Loucy (cell line): ENCODE measurements around the gene MT4.

ENCODE experiments used
- EZH2phosphoT487 ChIP-seq: fragments of 200-600 bp; IDR thresholded peaks from 2 replicates; pipeline ENCODE4 v1.6.1; 2018; ENCODE audit warnings: antibody characterized with exemption, mild to moderate bottlenecking, moderate library complexity, borderline replicate concordance
- TF ChIP-seq, protein P1 (sequence below): fragments of 200-600 bp; sonication (generic); conservative IDR thresholded peaks from 2 replicates; pipeline ENCODE4 v1.5.1; 2014; ENCODE audit warnings: mild to moderate bottlenecking, antibody characterized with exemption, low read length

DNA sequence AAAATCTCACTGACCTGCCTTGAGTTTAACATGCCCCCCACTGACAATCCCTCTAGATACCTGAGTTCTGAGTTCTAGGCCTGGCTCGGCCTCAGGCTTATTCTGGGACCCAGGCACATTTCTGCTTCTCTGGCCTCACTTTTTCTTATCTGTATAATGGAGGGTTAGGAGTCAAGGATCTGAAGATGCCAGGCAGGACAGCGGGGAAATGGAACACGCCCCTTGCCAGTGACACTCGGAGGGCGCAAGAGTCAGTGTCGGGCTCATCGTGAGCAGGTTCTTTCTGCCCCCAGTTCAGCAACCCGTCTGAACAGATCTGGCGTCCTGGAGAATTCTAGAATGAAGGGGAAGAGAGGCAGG, 23.9 kb downstream of the MT4 start:
- TF ChIP-seq, protein P1, sequence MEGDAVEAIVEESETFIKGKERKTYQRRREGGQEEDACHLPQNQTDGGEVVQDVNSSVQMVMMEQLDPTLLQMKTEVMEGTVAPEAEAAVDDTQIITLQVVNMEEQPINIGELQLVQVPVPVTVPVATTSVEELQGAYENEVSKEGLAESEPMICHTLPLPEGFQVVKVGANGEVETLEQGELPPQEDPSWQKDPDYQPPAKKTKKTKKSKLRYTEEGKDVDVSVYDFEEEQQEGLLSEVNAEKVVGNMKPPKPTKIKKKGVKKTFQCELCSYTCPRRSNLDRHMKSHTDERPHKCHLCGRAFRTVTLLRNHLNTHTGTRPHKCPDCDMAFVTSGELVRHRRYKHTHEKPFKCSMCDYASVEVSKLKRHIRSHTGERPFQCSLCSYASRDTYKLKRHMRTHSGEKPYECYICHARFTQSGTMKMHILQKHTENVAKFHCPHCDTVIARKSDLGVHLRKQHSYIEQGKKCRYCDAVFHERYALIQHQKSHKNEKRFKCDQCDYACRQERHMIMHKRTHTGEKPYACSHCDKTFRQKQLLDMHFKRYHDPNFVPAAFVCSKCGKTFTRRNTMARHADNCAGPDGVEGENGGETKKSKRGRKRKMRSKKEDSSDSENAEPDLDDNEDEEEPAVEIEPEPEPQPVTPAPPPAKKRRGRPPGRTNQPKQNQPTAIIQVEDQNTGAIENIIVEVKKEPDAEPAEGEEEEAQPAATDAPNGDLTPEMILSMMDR, result no peak
- TF ChIP-seq EZH2phosphoT487, result no peak
